AG04450 (cell line): ENCODE measurements around the gene RBM42. TPM values are rescaled to one million over a fixed set of nuclear protein-coding genes. Genes with fewer than 3 reads are reported as not detected.
"Not testable (repeated sequence)": the region's sequence is repeated elsewhere in the genome, so short reads cannot be mapped to it uniquely, and the experiment has no call there.

Experiments
- CTCF ChIA-PET: fragments of 300-600, 350-600 bp; formaldehyde crosslinking; extraction: SDS; loops from one replicate; lab custom pipeline; 2022; ENCODE audit warnings: antibody characterized with exemption, inconsistent platforms; lab: Charles Lee
- POLR2A ChIA-PET: fragments of 350-600 bp; formaldehyde crosslinking; extraction: SDS; loops from one replicate; lab custom pipeline; 2021; ENCODE audit warnings: antibody characterized with exemption, inconsistent platforms; lab: Yijun Ruan, JAX
- DNase-seq: peaks from one replicate; pipeline ENCODE4 v3.0.0-alpha.2; 2011; ENCODE audit warnings: low read depth, low spot score
- H3K27ac ChIP-seq: one replicate; pipeline ENCODE4 v1.5.1; 2012; ENCODE audit warnings: low read depth, low read length, control low read depth
- H3K27me3 ChIP-seq: one replicate; pipeline ENCODE4 v1.6.0; 2012; ENCODE audit warnings: low read length; ENCODE audit not compliant: control insufficient read depth, insufficient read depth
- H3K4me3 ChIP-seq: 2 replicates; pipeline ENCODE4 v1.5.1; 2011; ENCODE audit warnings: mild to moderate bottlenecking, low read depth, low read length, control low read depth
- H3K9me3 ChIP-seq: 2 replicates; pipeline ENCODE4 v1.5.1; 2012; ENCODE audit warnings: low read length; ENCODE audit not compliant: control insufficient read depth, insufficient read depth
- CTCF ChIP-seq: IDR thresholded peaks from 2 replicates; pipeline ENCODE4 v1.5.1; 2011; ENCODE audit warnings: low read depth, low read length, control low read depth, inconsistent platforms
- polyA plus RNA-seq: library from polyadenylated mRNA; depleted of rRNA; stranded (reverse); fragments of >200 nt; gene quantifications from 2 replicates; pipeline ENCODE4 v1.2.3, GENCODE V29; 2011

The RBM42 gene
- polyA plus RNA-seq, 1 experiment: 33.4 TPM

DNA sequence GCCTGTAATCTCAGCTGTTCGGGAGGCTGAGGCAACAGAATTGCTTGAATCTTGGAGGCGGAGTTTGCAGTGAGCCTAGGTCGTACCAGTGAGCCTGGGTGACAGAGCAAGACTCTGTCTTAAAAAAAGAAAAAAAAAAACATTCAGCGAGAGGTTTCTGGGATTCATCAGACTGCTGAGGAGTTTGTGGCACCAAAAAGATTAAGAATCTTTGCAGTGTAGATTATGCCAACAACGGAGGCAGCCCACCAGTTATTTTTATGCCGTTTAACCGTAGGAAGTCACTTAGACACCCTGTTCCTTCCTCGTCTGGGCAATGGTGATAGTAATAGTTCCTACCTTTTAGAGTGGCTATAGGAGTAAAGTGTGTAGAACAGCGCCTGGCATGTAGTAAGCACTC is 21.7 kb downstream of the RBM42 start:
- no peaks in the 10 kb centered on the region for H3K9me3 ChIP-seq
- POLR2A ChIA-PET: no interaction called here
- DNase-seq: no peak
- CTCF ChIA-PET: no interaction called here
- no peak for TF ChIP-seq CTCF
- H3K27ac ChIP-seq: no peak overlapping the region
- no peaks in the 10 kb centered on the region for H3K27me3 ChIP-seq
- no peak overlapping the region for H3K4me3 ChIP-seq

DNA sequence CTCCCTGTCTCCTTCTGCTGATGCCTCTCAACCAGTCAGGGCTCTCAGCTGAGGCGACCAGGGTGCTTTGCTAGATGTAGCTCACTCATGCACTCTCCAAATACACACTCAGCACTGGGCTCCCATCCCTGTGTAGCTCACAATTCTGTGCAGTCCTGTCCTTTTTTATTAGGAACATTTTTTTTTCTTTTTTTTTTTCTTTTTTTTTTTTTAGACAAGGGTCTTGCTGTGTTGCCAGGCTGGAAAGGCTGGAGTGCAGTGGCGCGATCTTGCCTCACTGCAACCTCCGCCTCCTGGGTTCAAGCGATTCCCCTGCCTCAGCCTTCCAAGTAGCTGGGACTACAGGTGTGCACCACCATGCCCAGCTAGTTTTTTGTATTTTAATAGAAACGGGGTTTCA is 26.0 kb downstream of the RBM42 start:
- DNase-seq, CTCF ChIA-PET, H3K27me3 ChIP-seq, H3K4me3 ChIP-seq, H3K27ac ChIP-seq, H3K9me3 ChIP-seq: not testable (repeated sequence)
- POLR2A ChIA-PET: interaction anchor here (0.7 kb wide), 1 partner anchor 10 kb away, joined by 3 read pairs; no protein-coding TSS in a partner anchor

- H3K27ac ChIP-seq: no peak overlapping the region
- no peak overlapping the region for H3K4me3 ChIP-seq
- DNase-seq: no peak
- POLR2A ChIA-PET: interaction anchor here (0.8 kb wide), 1 partner anchor 8 kb away, joined by 4 read pairs; the partner anchor contains the start of gene COX6B1
- no peak for TF ChIP-seq CTCF
- H3K27me3 ChIP-seq: no peaks in the 10 kb centered on the region
- CTCF ChIA-PET: interaction anchor here (1.3 to 1.6 kb wide), 2 partner anchors 106 to 108 kb away, joined by 6 read pairs; no protein-coding TSS in a partner anchor
- no peaks in the 10 kb centered on the region for H3K9me3 ChIP-seq
These were observed 26.8 kb downstream of the RBM42 start for GRCh38 chr19:35655600-35655999.

DNA sequence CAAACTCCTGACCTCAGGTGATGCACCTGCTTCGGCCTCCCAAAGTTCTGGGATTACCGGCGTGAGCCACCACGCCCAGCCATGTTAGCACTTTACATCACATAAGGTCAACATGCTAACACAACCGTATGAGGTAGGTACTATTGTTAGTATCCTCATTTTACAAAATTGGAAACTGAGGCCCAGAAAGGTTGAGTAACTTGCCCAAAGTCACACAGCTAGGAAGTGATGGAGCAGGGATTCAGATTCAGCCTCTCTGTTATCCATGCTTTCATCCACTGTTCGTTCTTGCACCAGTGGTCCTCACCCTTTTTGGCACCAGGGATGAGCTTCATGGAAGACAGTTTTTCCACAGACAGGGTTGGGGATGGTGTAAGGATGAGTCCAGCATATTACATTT is 27.9 kb downstream of the RBM42 start:
- POLR2A ChIA-PET: no interaction called here
- no peaks in the 10 kb centered on the region for H3K9me3 ChIP-seq
- no peak overlapping the region for H3K4me3 ChIP-seq
- CTCF ChIA-PET: interaction anchor here (1.3 to 1.6 kb wide), 2 partner anchors 107 to 109 kb away, joined by 6 read pairs; no protein-coding TSS in a partner anchor
- H3K27me3 ChIP-seq: no peaks in the 10 kb centered on the region
- H3K27ac ChIP-seq: no peak overlapping the region
- no peak for DNase-seq
- TF ChIP-seq CTCF: no peak

- Histone ChIP-seq H3K27ac (no peak overlapping the region), H3K4me3 (no peak overlapping the region), H3K9me3 (no peaks in the 10 kb centered on the region), H3K27me3 (no peaks in the 10 kb centered on the region)
- CTCF ChIA-PET: interaction anchor here (0.6 kb wide), 1 partner anchor 69 kb away, joined by 3 read pairs; no protein-coding TSS in a partner anchor
- DNase-seq: no peak
- TF ChIP-seq CTCF: peak; percentile 30; the same call in 1 of the 2 replicates
- POLR2A ChIA-PET: no interaction called here
These were observed 29.3 kb downstream of the RBM42 start for GRCh38 chr19:35657904-35658700.
